Right lobe of liver (tissue), 6 donors: ENCODE measurements around the gene TTC6. TPM values are rescaled to one million over a fixed set of nuclear protein-coding genes. Genes with fewer than 3 reads are reported as not detected.

Source experiments
- ATAC-seq, 4 donors: fragments of 200-7000 bp; cut with Tn5 transposase; one replicate each; pipeline ENCODE4 v1.9.1; 2020; ENCODE audit warnings: mild to moderate bottlenecking in 4 of 4, moderate library complexity in 4 of 4
- DNase-seq, 3 donors: peaks; one replicate each; pipeline ENCODE4 v3.0.0-alpha.2; 2020
- H3K27ac ChIP-seq, 3 donors: fragments of 200-600 bp; one replicate each; pipeline ENCODE4 v1.8.0; 2022
- H3K27me3 ChIP-seq, 2 donors: fragments of 200-600 bp; one replicate each; pipeline ENCODE4 v1.8.0; 2022
- H3K36me3 ChIP-seq, 4 donors: fragments of 200-600 bp; sonication (generic) in 1 of 4; one replicate each; pipeline versions ENCODE4 v1.5.1 to v1.8.0; 2017 to 2022; ENCODE audit warnings: control low read depth in 1 of 4
- H3K4me1 ChIP-seq, 4 donors: fragments of 200-600 bp; sonication (generic) in 1 of 4; one replicate each; pipeline versions ENCODE4 v1.5.1 to v1.8.0; 2017 to 2022; ENCODE audit warnings: control low read depth in 1 of 4
- H3K4me3 ChIP-seq, 3 donors: fragments of 200-600 bp; one replicate each; pipeline ENCODE4 v1.8.0; 2022
- H3K9me3 ChIP-seq, 4 donors: fragments of 200-600 bp; sonication (generic) in 1 of 4; one replicate each; pipeline versions ENCODE4 v1.5.1 to v1.8.0; 2017 to 2022; ENCODE audit warnings: control low read depth in 1 of 4
- POLR2A ChIP-seq: fragments of 450-650 bp; IDR thresholded peaks from one replicate; pipeline ENCODE4 v1.6.1; 2017; ENCODE audit warnings: antibody characterized with exemption, mild to moderate bottlenecking
- WGBS: methylation state at CpG from one replicate; pipeline ENCODE4 v1.1.6; 2018; ENCODE audit warnings: low coverage, low lambda C conversion rate; ENCODE audit not compliant: insufficient coverage; ENCODE audit errors: missing lambda C conversion rate; 5-methylcytosine and 5-hydroxymethylcytosine counted together
- intact Hi-C, 2 donors: fragments of 100-400 bp; cut with DNase I; formaldehyde crosslinking; loops; one replicate each; pipeline versions ENCODE4 v1.11.2 to v1.14.1; 2022
- total RNA-seq, 6 experiments: library from RNA; depleted of rRNA in 2 of 6; stranded (reverse); fragments of >200 nt in 2 of 6; fragmentation: NEBNext Ultra II Directional in 3 of 6; extraction: Animal tissue kit (Norgen Biotek cat#: 25700) in 3 of 6; gene quantifications; one replicate each; pipeline versions ENCODE4 v1.1.0 to v1.2.4, GENCODE V29; 2016 to 2023
- TF ChIP-seq, protein P1 (sequence below), 4 donors: fragments of 200-600 bp in 3 of 4; fragments of 450-650 bp in 1 of 4; IDR thresholded peaks; one replicate each; pipeline versions ENCODE4 v1.5.1 to v1.8.0; 2016 to 2022; ENCODE audit warnings: antibody characterized with exemption in 4 of 4, mild to moderate bottlenecking in 2 of 4
- donor health status: DM: no; HTN: yes; CAD: no.
- donor health status: DM: no; HTN: no; CAD: no.
- donor health status: DM: no; HTN: no; CAD: no.
- donor health status: DM: no; HTN: yes; CAD: no.
- donor health status: DM: no; HTN: yes; CAD: no.

Gene TTC6
- total RNA-seq, 6 experiments from 2014 or later: 3.7 to 10.4 (median 4.6) TPM

- Histone ChIP-seq H3K4me3 (peak overlapping the region; percentile 59 to 85 (median 65)), H3K9me3 (no peaks in the 10 kb centered on the region), H3K4me1 (peaks cover 0 to 15% (median 0%) of the 10 kb centered on the region in 4 donors), H3K36me3 (no peaks in the 10 kb centered on the region), H3K27me3 (no peaks in the 10 kb centered on the region), H3K27ac (peak overlapping the region; percentile 88 to 97 (median 93))
- 6% methylated on average over 6 of the region's 6 CpGs for whole genome bisulfite sequencing
- no peak for DNase-seq
- TF ChIP-seq POLR2A: no peak
- TF ChIP-seq, protein P1, sequence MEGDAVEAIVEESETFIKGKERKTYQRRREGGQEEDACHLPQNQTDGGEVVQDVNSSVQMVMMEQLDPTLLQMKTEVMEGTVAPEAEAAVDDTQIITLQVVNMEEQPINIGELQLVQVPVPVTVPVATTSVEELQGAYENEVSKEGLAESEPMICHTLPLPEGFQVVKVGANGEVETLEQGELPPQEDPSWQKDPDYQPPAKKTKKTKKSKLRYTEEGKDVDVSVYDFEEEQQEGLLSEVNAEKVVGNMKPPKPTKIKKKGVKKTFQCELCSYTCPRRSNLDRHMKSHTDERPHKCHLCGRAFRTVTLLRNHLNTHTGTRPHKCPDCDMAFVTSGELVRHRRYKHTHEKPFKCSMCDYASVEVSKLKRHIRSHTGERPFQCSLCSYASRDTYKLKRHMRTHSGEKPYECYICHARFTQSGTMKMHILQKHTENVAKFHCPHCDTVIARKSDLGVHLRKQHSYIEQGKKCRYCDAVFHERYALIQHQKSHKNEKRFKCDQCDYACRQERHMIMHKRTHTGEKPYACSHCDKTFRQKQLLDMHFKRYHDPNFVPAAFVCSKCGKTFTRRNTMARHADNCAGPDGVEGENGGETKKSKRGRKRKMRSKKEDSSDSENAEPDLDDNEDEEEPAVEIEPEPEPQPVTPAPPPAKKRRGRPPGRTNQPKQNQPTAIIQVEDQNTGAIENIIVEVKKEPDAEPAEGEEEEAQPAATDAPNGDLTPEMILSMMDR (IDR thresholded peaks at IDR 0.05): no peak
- intact Hi-C loops: loop anchor here in 1 of 2 donors (5.0 kb wide), 1 partner anchor 343 kb away; no protein-coding TSS in a partner anchor
- ATAC-seq: no peak
Observed at GRCh38 chr14:37589715-37590427, 5.6 kb upstream of the TTC6 start.

GRCh38 chr14:37590428-37591139 is 4.8 kb upstream of the TTC6 start:
- WGBS: 0% methylated on average over 4 of the region's 4 CpGs
- Histone ChIP-seq H3K27me3 (no peaks in the 10 kb centered on the region), H3K9me3 (no peaks in the 10 kb centered on the region), H3K27ac (peak overlapping the region; percentile 88 to 97 (median 93)), H3K36me3 (no peaks in the 10 kb centered on the region), H3K4me1 (peaks cover 0 to 15% (median 0%) of the 10 kb centered on the region in 4 donors), H3K4me3 (peak overlapping the region; percentile 59 to 85 (median 65))
- no peak for DNase-seq
- ATAC-seq: no peak
- TF ChIP-seq POLR2A: no peak
- TF ChIP-seq, protein P1 (IDR thresholded peaks at IDR 0.05): no peak
- intact Hi-C loops: loop anchor here in 1 of 2 donors (5.0 kb wide), 1 partner anchor 343 kb away; no protein-coding TSS in a partner anchor

DNA sequence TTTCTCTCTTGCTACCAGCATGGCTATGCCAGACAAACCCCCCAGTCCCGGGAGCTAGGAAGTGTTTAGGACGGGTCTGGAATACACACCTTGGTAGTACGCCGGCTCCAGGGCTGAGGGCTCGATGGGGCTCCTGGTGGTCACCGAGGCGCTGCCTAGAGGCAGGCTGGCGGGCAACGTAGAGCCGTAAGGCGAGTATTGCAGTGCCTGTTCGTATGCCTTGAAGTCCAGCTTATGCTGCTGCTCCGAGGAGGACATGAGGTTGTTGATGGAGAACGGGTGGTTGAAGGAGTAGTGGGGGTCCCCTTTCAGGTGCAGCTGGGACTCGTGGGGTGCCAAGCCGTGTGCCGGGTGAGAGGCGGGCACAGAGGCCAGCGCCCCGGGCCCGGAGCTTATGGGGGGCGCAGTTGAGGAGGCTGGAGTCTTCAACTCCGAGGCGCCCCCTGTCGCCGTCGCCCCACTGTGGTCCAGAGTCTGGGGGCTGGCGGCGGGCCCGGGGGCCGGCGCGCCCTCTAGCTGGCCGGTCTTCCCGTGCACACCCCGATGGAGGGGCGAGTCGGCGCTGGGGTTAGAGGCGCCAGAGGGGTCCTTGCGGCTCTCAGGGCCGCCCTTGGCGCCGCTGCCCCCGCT is 4.0 kb upstream of the TTC6 start:
- H3K27me3 ChIP-seq: no peaks in the 10 kb centered on the region
- intact Hi-C loops: loop anchor here in 1 of 2 donors (5.0 kb wide), 1 partner anchor 344 kb away; no protein-coding TSS in a partner anchor
- no peaks in the 10 kb centered on the region for H3K36me3 ChIP-seq
- H3K4me3 ChIP-seq: peak overlapping the region; percentile 59 to 85 (median 65)
- H3K9me3 ChIP-seq: no peaks in the 10 kb centered on the region
- peak overlapping the region; percentile 88 to 97 (median 93) for H3K27ac ChIP-seq
- TF ChIP-seq POLR2A: no peak
- TF ChIP-seq, protein P1 (IDR thresholded peaks at IDR 0.05): peak; percentile 39 to 84 (median 60)
- 6% methylated on average over 20 of the region's 45 CpGs for WGBS
- ATAC-seq (peak; percentile 43 to 65 (median 50)), DNase-seq (peak; percentile 78 to 87 (median 84))
- H3K4me1 ChIP-seq: peaks cover 0 to 7% (median 0%) of the 10 kb centered on the region in 4 donors

DNA sequence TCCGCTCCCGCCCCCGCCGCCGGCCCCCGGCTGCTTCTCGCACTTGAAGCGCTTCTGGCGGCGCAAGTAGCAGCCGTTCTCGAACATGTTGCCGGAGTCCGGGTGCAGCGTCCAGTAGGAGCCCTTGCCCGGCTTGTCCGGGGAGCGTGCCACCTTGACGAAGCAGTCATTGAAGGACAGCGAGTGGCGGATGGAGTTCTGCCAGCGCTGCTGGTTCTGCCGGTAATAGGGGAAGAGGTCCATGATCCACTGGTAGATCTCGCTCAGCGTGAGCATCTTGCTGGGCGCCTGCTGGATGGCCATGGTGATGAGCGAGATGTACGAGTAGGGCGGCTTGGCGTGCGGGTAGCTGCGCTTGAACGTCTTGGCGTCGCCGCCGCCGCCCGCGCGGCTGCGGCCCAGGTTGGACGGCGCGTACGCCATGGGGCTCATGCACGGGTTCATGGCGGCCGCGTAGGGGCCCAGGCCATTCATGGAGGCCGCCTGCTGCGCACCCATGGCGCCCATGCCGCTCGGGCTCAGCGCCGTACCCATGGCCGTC is 3.4 kb upstream of the TTC6 start:
- H3K27ac ChIP-seq: peak overlapping the region; percentile 88 to 97 (median 93)
- DNase-seq (peak; percentile 57 to 77 (median 74)), ATAC-seq (peak in 2 of 4 donors; percentile 2 to 3)
- TF ChIP-seq, protein P1 (IDR thresholded peaks at IDR 0.05): peak in 2 of 4 donors; percentile 26 to 30
- no peak for TF ChIP-seq POLR2A
- H3K9me3 ChIP-seq: no peaks in the 10 kb centered on the region
- peaks cover 0 to 2% (median 0%) of the 10 kb centered on the region in 4 donors for H3K4me1 ChIP-seq
- H3K4me3 ChIP-seq: peak overlapping the region; percentile 59 to 85 (median 65)
- no peaks in the 10 kb centered on the region for H3K36me3 ChIP-seq
- under 1% methylated on average over 23 of the region's 58 CpGs for WGBS
- intact Hi-C loops: loop anchor here in 1 of 2 donors (5.0 kb wide), 1 partner anchor 345 kb away; no protein-coding TSS in a partner anchor
- H3K27me3 ChIP-seq: no peaks in the 10 kb centered on the region
